Stomach (tissue), 9 donors: ENCODE data around the gene FAM98B. TPM values are rescaled to one million over a fixed set of nuclear protein-coding genes. Genes with fewer than 3 reads are reported as not detected.

Experiments used
- DNase-seq, 2 donors: peaks; one replicate each; pipeline versions ENCODE4 v3.0.0 to v3.0.0-alpha.2; 2013 to 2019
- H3K27ac ChIP-seq, 5 donors: fragments of 200-600 bp in 4 of 5; sonication (generic) in 4 of 5; one replicate each; pipeline ENCODE4 v1.5.1; 2013 to 2019; ENCODE audit warnings: mild to moderate bottlenecking in 1 of 5, moderate library complexity in 1 of 5
- H3K27me3 ChIP-seq, 3 donors: fragments of 200-600 bp; sonication (generic); one replicate each; pipeline ENCODE4 v1.5.1; 2017 to 2019; ENCODE audit warnings: mixed run types in 1 of 3
- H3K36me3 ChIP-seq, 4 donors: fragments of 200-600 bp; sonication (generic); 1 replicate in 3 of 4; 2 replicates in 1 of 4; pipeline ENCODE4 v1.5.1; 2016 to 2019
- H3K4me1 ChIP-seq, 4 donors: fragments of 200-600 bp; sonication (generic); one replicate each; pipeline ENCODE4 v1.5.1; 2016 to 2019
- H3K4me3 ChIP-seq, 4 donors: fragments of 200-600 bp; sonication (generic) in 3 of 4; one replicate each; pipeline ENCODE4 v1.5.1; 2016 to 2019; ENCODE audit warnings: mild to moderate bottlenecking in 1 of 4
- H3K9me3 ChIP-seq, 4 donors: fragments of 200-600 bp; sonication (generic); one replicate each; pipeline ENCODE4 v1.5.1; 2016 to 2019
- CTCF ChIP-seq, 7 experiments: fragments of 450-650 bp in 4 of 7; fragments of 200-600 bp in 3 of 7; sonication (generic) in 3 of 7; IDR thresholded peaks; one replicate each; pipeline ENCODE4 v1.5.1; 2016 to 2019; ENCODE audit warnings: antibody characterized with exemption in 7 of 7, control low read depth in 2 of 7, mild to moderate bottlenecking in 1 of 7
- EP300 ChIP-seq: sonication (generic); formaldehyde crosslinking; IDR thresholded peaks from one replicate; pipeline ENCODE4 v1.6.1; 2017; ENCODE audit warnings: antibody characterized with exemption
- POLR2A ChIP-seq, 4 donors: fragments of 450-650 bp; IDR thresholded peaks; one replicate each; pipeline ENCODE4 v1.6.1; 2016; ENCODE audit warnings: antibody characterized with exemption in 4 of 4, control low read depth in 2 of 4, mild to moderate bottlenecking in 1 of 4, moderate library complexity in 1 of 4
- POLR2AphosphoS5 ChIP-seq, 3 donors: sonication (generic); formaldehyde crosslinking; IDR thresholded peaks; one replicate each; pipeline ENCODE4 v1.6.1; 2016; ENCODE audit warnings: antibody characterized with exemption in 3 of 3
- WGBS, 5 donors: extraction: QIAGEN DNeasy Blood & Tissue Kit in 3 of 5; methylation state at CpG; one replicate each; pipeline versions ENCODE4 v1.1.5 to v1.1.7; 2013 to 2018; 5-methylcytosine and 5-hydroxymethylcytosine counted together
- intact Hi-C: fragments of 100-400 bp; cut with DNase I; formaldehyde crosslinking; loops from one replicate; pipeline ENCODE4 v1.15.1; 2023; ENCODE audit warnings: low total_unique reads
- polyA plus RNA-seq, 3 donors: library from polyadenylated mRNA; stranded (reverse); fragments of 200-250 nt; gene quantifications; one replicate each; pipeline ENCODE4 v1.2.3, GENCODE V29; 2013
- total RNA-seq, 5 donors: library from RNA; depleted of rRNA; stranded (reverse); fragments of >200 nt; gene quantifications; one replicate each; pipeline versions ENCODE4 v1.1.0 to v1.2.3, GENCODE V29; 2014 to 2016
- donor health status: healthy with polysubstance abuse.
- donor health status: Bipolar disorder and iron deficiency.
- donor health status: healthy.

The FAM98B gene
- total and polyA plus RNA-seq, 8 donors = 1.7 to 61.3 (median 8.7) TPM

- Histone ChIP-seq H3K4me3 (no peak overlapping the region), H3K36me3 (peaks cover 0 to 27% (median 18%) of the 10 kb centered on the region in 4 donors), H3K27ac (no peak overlapping the region), H3K4me1 (no peaks in the 10 kb centered on the region), H3K27me3 (no peaks in the 10 kb centered on the region), H3K9me3 (no peaks in the 10 kb centered on the region)
- intact Hi-C loops = no loop called here
- TF ChIP-seq POLR2AphosphoS5 (IDR thresholded peaks at IDR 0.05) (no peak), POLR2A (IDR thresholded peaks at IDR 0.05) (no peak), EP300 (no peak), CTCF (IDR thresholded peaks at IDR 0.05) (no peak)
- no peak for DNase-seq
- 53 to 69% (median 63%) methylated on average over 3 of the region's 3 CpGs for WGBS, 5 donors
These were observed 36.5 kb downstream of the FAM98B start for GRCh38 chr15:38490242-38490922.

- 88 to 94% (median 91%) methylated on average over 1 of the region's 1 CpG for WGBS, 5 donors
- Histone ChIP-seq H3K27ac (no peak overlapping the region), H3K27me3 (no peaks in the 10 kb centered on the region), H3K4me1 (no peaks in the 10 kb centered on the region), H3K9me3 (no peaks in the 10 kb centered on the region), H3K36me3 (peaks cover 0 to 10% (median 5%) of the 10 kb centered on the region in 4 donors), H3K4me3 (no peak overlapping the region)
- intact Hi-C loops = no loop called here
- no peak for TF ChIP-seq CTCF (IDR thresholded peaks at IDR 0.05)
- no peak for TF ChIP-seq EP300
- no peak for TF ChIP-seq POLR2AphosphoS5 (IDR thresholded peaks at IDR 0.05)
- TF ChIP-seq POLR2A (IDR thresholded peaks at IDR 0.05) = no peak
- DNase-seq = no peak
These were observed 42.2 kb downstream of the FAM98B start for GRCh38 chr15:38496151-38496550.

- DNase-seq = no peak
- intact Hi-C loops = no loop called here
- Histone ChIP-seq H3K4me1 (no peaks in the 10 kb centered on the region), H3K9me3 (no peaks in the 10 kb centered on the region), H3K36me3 (peaks cover 0 to 10% (median 2%) of the 10 kb centered on the region in 4 donors), H3K4me3 (no peak overlapping the region), H3K27ac (no peak overlapping the region), H3K27me3 (no peaks in the 10 kb centered on the region)
- TF ChIP-seq CTCF (IDR thresholded peaks at IDR 0.05) = no peak
- no peak for TF ChIP-seq POLR2AphosphoS5 (IDR thresholded peaks at IDR 0.05)
- no peak for TF ChIP-seq EP300
- no peak for TF ChIP-seq POLR2A (IDR thresholded peaks at IDR 0.05)
- WGBS, 5 donors = 91 to 100% (median 100%) methylated on average over 1 of the region's 1 CpG
These were observed 45.7 kb downstream of the FAM98B start for GRCh38 chr15:38499651-38500050.

GRCh38 chr15:38503496-38503895, 49.6 kb downstream of the FAM98B start:
- no peaks in the 10 kb centered on the region for H3K27me3 ChIP-seq
- no peak for DNase-seq
- no peaks in the 10 kb centered on the region for H3K9me3 ChIP-seq
- no peak overlapping the region for H3K27ac ChIP-seq
- no peak for TF ChIP-seq CTCF (IDR thresholded peaks at IDR 0.05)
- H3K4me3 ChIP-seq = no peak overlapping the region
- intact Hi-C loops = no loop called here
- H3K4me1 ChIP-seq = no peaks in the 10 kb centered on the region
- WGBS, 5 donors = 89 to 94% (median 90%) methylated on average over 2 of the region's 2 CpGs
- peaks cover 0 to 10% (median 0%) of the 10 kb centered on the region in 4 donors for H3K36me3 ChIP-seq
